GM12878 (cell line): ENCODE results near the gene PHF1.

ENCODE experiments used
- BACH1 ChIP-seq: fragments of 450-650 bp; IDR thresholded peaks from 2 replicates; pipeline ENCODE4 v1.6.1; 2017; ENCODE audit warnings: mild to moderate bottlenecking, borderline replicate concordance
- CREB1 ChIP-seq: IDR thresholded peaks from 2 replicates; pipeline ENCODE4 v1.6.1; 2012; ENCODE audit warnings: low read depth, mild to moderate bottlenecking, inconsistent platforms
- CTCF ChIP-seq, 3 experiments: IDR thresholded peaks in 2 of 3; conservative IDR thresholded peaks in 1 of 3; 2 replicates each; pipeline ENCODE4 v1.5.1; 2011; ENCODE audit warnings: low read depth in 3 of 3, low read length in 3 of 3, mild to moderate bottlenecking in 3 of 3, control low read depth in 2 of 3, moderate library complexity in 2 of 3, inconsistent platforms in 1 of 3, mixed read lengths in 1 of 3; ENCODE audit not compliant: control insufficient read depth in 2 of 3, insufficient read depth in 1 of 3; ENCODE audit errors: extremely low read depth in 1 of 3
- KDM1A ChIP-seq: fragments of 200-600 bp; sonication (generic); IDR thresholded peaks from 2 replicates; pipeline ENCODE4 v1.6.1; 2016; ENCODE audit warnings: borderline replicate concordance
- REST ChIP-seq: IDR thresholded peaks from 2 replicates; pipeline ENCODE4 v1.6.1; 2012; ENCODE audit warnings: mild to moderate bottlenecking, low read depth, low read length
- SP1 ChIP-seq: IDR thresholded peaks from one replicate; pipeline ENCODE4 v1.6.1; 2011; ENCODE audit warnings: low read depth, low read length
- USF1 ChIP-seq: IDR thresholded peaks from 2 replicates; pipeline ENCODE4 v1.6.1; 2011; ENCODE audit warnings: borderline replicate concordance, low read depth, mild to moderate bottlenecking, moderate library complexity, mixed read lengths, low read length; ENCODE audit not compliant: insufficient read depth; ENCODE audit errors: extremely low read length

GRCh38 chr6:33450434-33450833 lies 39.6 kb downstream of the PHF1 start:
- TF ChIP-seq KDM1A (no peak), SP1 (no peak), CTCF (IDR thresholded peaks at IDR 0.05 in 2 of 3, conservative IDR thresholded peaks at IDR 0.05 in 1 of 3; ENCODE audit: control insufficient read depth in 2 of 3, extremely low read depth in 1 of 3, insufficient read depth in 1 of 3, low read depth in 3 of 3, low read length in 3 of 3) (no peak), BACH1 (no peak), REST (no peak), USF1 (no peak), CREB1 (no peak)
